PC-3 (cell line): ENCODE data around the gene ITGA3.

Experiments
- EZH2 ChIP-seq: fragments of 300-600 bp; sonication (generic); IDR thresholded peaks from one replicate; pipeline ENCODE4 v1.6.1; 2017; ENCODE audit warnings: antibody characterized with exemption, mild to moderate bottlenecking, low read length; ENCODE audit not compliant: unreplicated experiment
- TF ChIP-seq, protein P1 (sequence below): fragments of 300-600 bp; sonication (generic); conservative IDR thresholded peaks from 2 replicates; pipeline ENCODE4 v1.5.1; 2017; ENCODE audit warnings: antibody characterized with exemption, low read depth, mild to moderate bottlenecking, low read length

DNA sequence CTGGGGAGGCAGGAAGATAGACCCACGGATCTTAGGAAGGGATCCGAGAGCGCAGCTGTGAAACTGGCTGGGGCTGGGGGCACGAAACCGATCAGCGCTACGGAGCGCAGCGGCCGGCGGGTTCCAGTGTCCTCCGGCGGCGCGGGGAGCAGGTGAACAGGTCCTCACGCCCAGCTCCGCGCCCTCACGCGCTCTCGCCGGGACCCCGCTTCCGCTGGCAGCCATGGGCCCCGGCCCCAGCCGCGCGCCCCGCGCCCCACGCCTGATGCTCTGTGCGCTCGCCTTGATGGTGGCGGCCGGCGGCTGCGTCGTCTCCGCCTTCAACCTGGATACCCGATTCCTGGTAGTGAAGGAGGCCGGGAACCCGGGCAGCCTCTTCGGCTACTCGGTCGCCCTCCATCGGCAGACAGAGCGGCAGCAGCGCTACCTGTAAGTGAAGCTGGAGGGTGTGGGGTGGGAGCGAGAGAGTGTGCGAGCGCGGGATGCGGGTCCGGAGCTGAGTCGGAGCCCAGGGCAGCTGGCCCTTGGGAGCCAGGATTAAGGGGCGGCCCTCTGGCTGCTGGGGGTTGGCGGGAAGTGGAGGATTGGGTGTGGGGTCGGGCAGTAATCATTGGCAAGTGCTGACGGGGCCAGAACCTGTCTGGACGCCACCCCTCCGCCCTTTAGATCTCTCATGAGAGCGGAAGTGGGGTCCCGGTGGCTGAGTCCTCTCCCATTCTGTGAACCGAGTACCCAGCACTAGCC, 479 bp downstream of the ITGA3 start:
- TF ChIP-seq, protein P1, sequence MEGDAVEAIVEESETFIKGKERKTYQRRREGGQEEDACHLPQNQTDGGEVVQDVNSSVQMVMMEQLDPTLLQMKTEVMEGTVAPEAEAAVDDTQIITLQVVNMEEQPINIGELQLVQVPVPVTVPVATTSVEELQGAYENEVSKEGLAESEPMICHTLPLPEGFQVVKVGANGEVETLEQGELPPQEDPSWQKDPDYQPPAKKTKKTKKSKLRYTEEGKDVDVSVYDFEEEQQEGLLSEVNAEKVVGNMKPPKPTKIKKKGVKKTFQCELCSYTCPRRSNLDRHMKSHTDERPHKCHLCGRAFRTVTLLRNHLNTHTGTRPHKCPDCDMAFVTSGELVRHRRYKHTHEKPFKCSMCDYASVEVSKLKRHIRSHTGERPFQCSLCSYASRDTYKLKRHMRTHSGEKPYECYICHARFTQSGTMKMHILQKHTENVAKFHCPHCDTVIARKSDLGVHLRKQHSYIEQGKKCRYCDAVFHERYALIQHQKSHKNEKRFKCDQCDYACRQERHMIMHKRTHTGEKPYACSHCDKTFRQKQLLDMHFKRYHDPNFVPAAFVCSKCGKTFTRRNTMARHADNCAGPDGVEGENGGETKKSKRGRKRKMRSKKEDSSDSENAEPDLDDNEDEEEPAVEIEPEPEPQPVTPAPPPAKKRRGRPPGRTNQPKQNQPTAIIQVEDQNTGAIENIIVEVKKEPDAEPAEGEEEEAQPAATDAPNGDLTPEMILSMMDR: peak; percentile 60
- TF ChIP-seq EZH2: no peak
